GM12878 (cell line): ENCODE data around the gene CSMD2. TPM values are rescaled to one million over a fixed set of nuclear protein-coding genes. Genes with fewer than 3 reads are reported as not detected.

ENCODE experiments used
- ATAC-seq: fragments of 200-7000 bp; cut with Tn5 transposase; 3 replicates; pipeline ENCODE4 v1.9.1; 2020; ENCODE audit warnings: mild to moderate bottlenecking, moderate library complexity
- BruUV-seq: library from RNA; stranded (reverse); fragments of 400-500 nt; replicated peaks from 2 replicates; lab custom pipeline; 2021; lab: Mats Ljungman, UMichigan
- CTCF ChIA-PET: fragments of 300-600 bp; sonication (Branson Sonifier 250); formaldehyde crosslinking; extraction: SDS; loops from one replicate; lab custom pipeline; 2021; ENCODE audit warnings: inconsistent platforms; lab: Yijun Ruan, JAX
- POLR2A ChIA-PET: fragments of 350-600 bp; formaldehyde crosslinking; extraction: SDS; loops from one replicate; lab custom pipeline; 2021; ENCODE audit warnings: inconsistent platforms; lab: Charles Lee
- RAD21 ChIA-PET: fragments of 300-600 bp; sonication (Branson Sonifier 250); formaldehyde crosslinking; loops from one replicate; lab custom pipeline; 2023; ENCODE audit warnings: antibody characterized with exemption; ENCODE audit not compliant: unreplicated experiment; lab: Charles Lee
- SMC1A ChIA-PET: fragments of 300-600 bp; sonication (Branson Sonifier 250); formaldehyde crosslinking; loops from one replicate; lab custom pipeline; 2023; ENCODE audit not compliant: unreplicated experiment, uncharacterized antibody; lab: Charles Lee
- DNase-seq: peaks from one replicate; pipeline ENCODE4 v3.0.0-alpha.2; 2011; ENCODE audit warnings: low read depth, low spot score
- FAIRE-seq: peaks from 3 replicates; lab custom pipeline; 2011; peaks lifted over from hg19 to GRCh38; lab: Jason Lieb, UNC
- H2AFZ ChIP-seq: 2 replicates; pipeline ENCODE4 v1.6.0; 2011; ENCODE audit warnings: low read depth, low read length, control low read depth; ENCODE audit not compliant: control insufficient read depth
- H3K27ac ChIP-seq: 2 replicates; pipeline ENCODE4 v1.5.1; 2011; ENCODE audit warnings: control low read depth; ENCODE audit not compliant: control insufficient read depth, insufficient read depth
- H3K27me3 ChIP-seq, 2 experiments: replicated peaks in 1 of 2; 2 replicates each; pipeline versions ENCODE4 v1.6.0 to v1.6.1; 2011; ENCODE audit warnings: low read length in 1 of 2; ENCODE audit not compliant: control insufficient read depth in 2 of 2, insufficient read depth in 2 of 2
- H3K36me3 ChIP-seq, 2 experiments: 2 replicates each; pipeline ENCODE4 v1.5.1; 2011; ENCODE audit warnings: low read length in 1 of 2; ENCODE audit not compliant: control insufficient read depth in 2 of 2, insufficient read depth in 2 of 2
- H3K4me1 ChIP-seq: 2 replicates; pipeline ENCODE4 v1.6.1; 2011; ENCODE audit warnings: mild to moderate bottlenecking, low read length, moderate library complexity, mixed read lengths; ENCODE audit not compliant: control insufficient read depth, insufficient read depth
- H3K4me2 ChIP-seq: 2 replicates; pipeline ENCODE4 v1.6.0; 2011; ENCODE audit warnings: control low read depth; ENCODE audit not compliant: control insufficient read depth, insufficient read depth
- H3K4me3 ChIP-seq: fragments of 200-600 bp; sonication (generic); 2 replicates; pipeline ENCODE4 v1.5.1; 2016
- H3K79me2 ChIP-seq: 2 replicates; pipeline ENCODE4 v1.6.0; 2011; ENCODE audit warnings: low read length; ENCODE audit not compliant: control insufficient read depth, insufficient read depth
- H3K9ac ChIP-seq: 2 replicates; pipeline ENCODE4 v1.8.0; 2011; ENCODE audit warnings: low read length, control low read depth, mixed read lengths; ENCODE audit not compliant: control insufficient read depth, insufficient read depth
- H3K9me3 ChIP-seq: replicated peaks from 3 replicates; pipeline ENCODE4 v1.5.1; 2011; ENCODE audit warnings: mild to moderate bottlenecking, low read length; ENCODE audit not compliant: control insufficient read depth, insufficient read depth
- H4K20me1 ChIP-seq: 2 replicates; pipeline ENCODE4 v1.6.0; 2011; ENCODE audit not compliant: control insufficient read depth, insufficient read depth
- ASH2L ChIP-seq: fragments of 300-600, 200-600 bp; sonication (generic); IDR thresholded peaks from 2 replicates; pipeline ENCODE4 v1.6.1; 2017; ENCODE audit warnings: low read depth, mild to moderate bottlenecking, borderline replicate concordance
- BCL11A ChIP-seq: IDR thresholded peaks from 2 replicates; pipeline ENCODE4 v1.6.1; 2011; ENCODE audit warnings: low read depth, low read length
- HCFC1 ChIP-seq: fragments of 150-350 bp; IDR thresholded peaks from 2 replicates; pipeline ENCODE4 v1.6.1; 2014; ENCODE audit warnings: low read length
- IKZF1 ChIP-seq: fragments of 450-650 bp; conservative IDR thresholded peaks from 2 replicates; pipeline ENCODE4 v1.6.1; 2017; ENCODE audit warnings: antibody characterized with exemption, mild to moderate bottlenecking
- MLLT1 ChIP-seq: fragments of 450-650 bp; IDR thresholded peaks from 2 replicates; pipeline ENCODE4 v1.6.1; 2016; ENCODE audit warnings: mild to moderate bottlenecking
- MXI1 ChIP-seq: fragments of 150-350 bp; IDR thresholded peaks from 2 replicates; pipeline ENCODE4 v1.6.1; 2011; ENCODE audit warnings: low read depth, mild to moderate bottlenecking, inconsistent platforms, low read length, improper control_type of control experiment
- MYB ChIP-seq: fragments of 150-350 bp; IDR thresholded peaks from 2 replicates; pipeline ENCODE4 v1.6.1; 2014; ENCODE audit warnings: mild to moderate bottlenecking, low read depth, low read length, borderline replicate concordance
- NR2F1 ChIP-seq: fragments of 450-650 bp; conservative IDR thresholded peaks from 2 replicates; pipeline ENCODE4 v1.6.1; 2017; ENCODE audit warnings: mild to moderate bottlenecking
- POLR2A ChIP-seq: IDR thresholded peaks from 2 replicates; pipeline ENCODE4 v1.6.1; 2011; ENCODE audit warnings: low read depth, mild to moderate bottlenecking, low read length
- POLR2AphosphoS2 ChIP-seq: IDR thresholded peaks from 2 replicates; pipeline ENCODE4 v1.6.1; 2011; ENCODE audit warnings: low read depth, mild to moderate bottlenecking, low read length, improper control_type of control experiment, moderate library complexity
- RAD21 ChIP-seq: IDR thresholded peaks from 2 replicates; pipeline ENCODE4 v1.6.1; 2011; ENCODE audit warnings: mild to moderate bottlenecking, low read depth, low read length, moderate library complexity; ENCODE audit not compliant: insufficient read depth
- RBBP5 ChIP-seq: fragments of 200-600 bp; sonication (generic); conservative IDR thresholded peaks from 2 replicates; pipeline ENCODE4 v1.6.1; 2016
- RCOR1 ChIP-seq: conservative IDR thresholded peaks from 2 replicates; pipeline ENCODE4 v1.6.1; 2012; ENCODE audit warnings: low read depth, low read length, improper control_type of control experiment
- RELA ChIP-seq: fragments of 450-650 bp; IDR thresholded peaks from 2 replicates; pipeline ENCODE4 v1.8.0; 2014; ENCODE audit warnings: borderline replicate concordance; ENCODE audit not compliant: partially characterized antibody
- SMC3 ChIP-seq: IDR thresholded peaks from 2 replicates; pipeline ENCODE4 v1.6.1; 2011; ENCODE audit warnings: low read length, improper control_type of control experiment, borderline replicate concordance
- SP1 ChIP-seq: IDR thresholded peaks from one replicate; pipeline ENCODE4 v1.6.1; 2011; ENCODE audit warnings: low read depth, low read length
- SUPT20H ChIP-seq: IDR thresholded peaks from 2 replicates; pipeline ENCODE4 v1.6.1; 2011; ENCODE audit warnings: low read depth, mild to moderate bottlenecking, low read length, moderate library complexity, borderline replicate concordance; ENCODE audit not compliant: control insufficient read depth
- YY1 ChIP-seq: IDR thresholded peaks from 2 replicates; pipeline ENCODE4 v1.6.1; 2011; ENCODE audit warnings: low read depth, mild to moderate bottlenecking, low read length
- ZBED1 ChIP-seq: IDR thresholded peaks from 2 replicates; pipeline ENCODE4 v1.6.1; 2016; ENCODE audit warnings: borderline replicate concordance
- ZNF622 ChIP-seq: fragments of 450-650 bp; IDR thresholded peaks from 2 replicates; pipeline ENCODE4 v1.6.1; 2017; ENCODE audit warnings: mild to moderate bottlenecking, inconsistent platforms
- WGBS: methylation state at CpG from one replicate; pipeline ENCODE4 v1.1.6; 2016; ENCODE audit warnings: low lambda C conversion rate; ENCODE audit not compliant: insufficient replicate concordance, insufficient coverage; ENCODE audit errors: missing lambda C conversion rate; 5-methylcytosine and 5-hydroxymethylcytosine counted together
- in situ Hi-C: fragments of 300-500 bp; cut with MboI; formaldehyde crosslinking; loops from 9 replicates; pipeline ENCODE4 v1.14.3; 2018; ENCODE audit warnings: mixed read lengths
- intact Hi-C: fragments of 100-400 bp; cut with micrococcal nuclease; formaldehyde crosslinking; loops from one replicate; pipeline ENCODE4 v1.14.2; 2022; ENCODE audit not compliant: unreplicated experiment
- polyA plus RNA-seq, 11 experiments: library from polyadenylated mRNA; depleted of rRNA in 4 of 11; unstranded in 6 of 11; stranded (reverse) in 5 of 11; fragments of >200 nt; fragmentation: Nextera tagmentation in 4 of 11; fragmentation: Illumina TruSeq in 1 of 11; extraction: Ambion mirVana in 4 of 11; extraction: Trizol in 1 of 11; gene quantifications; 1 replicate in 1 of 11; 2 replicates in 10 of 11; pipeline versions ENCODE4 v1.2.1 to v1.2.3, GENCODE V29; 2011 to 2016; ENCODE audit warnings: inconsistent platforms in 2 of 11, missing spikeins in 2 of 11, low read depth in 1 of 11
- total RNA-seq, 4 experiments: library from RNA; depleted of rRNA in 3 of 4; stranded (reverse); fragments of >200 nt in 3 of 4; fragmentation: Illumina TruSeq in 1 of 4; extraction: Trizol in 1 of 4; gene quantifications; 2 replicates each; pipeline versions ENCODE4 v1.2.1 to v1.2.3, GENCODE V29; 2013 to 2021

The CSMD2 gene
- total and polyA plus RNA-seq, 10 of the 15 experiments (the other 5 are each of a cell fraction or from before 2014, with no cell fraction given), result under 0.01 TPM; not detected in 9

DNA sequence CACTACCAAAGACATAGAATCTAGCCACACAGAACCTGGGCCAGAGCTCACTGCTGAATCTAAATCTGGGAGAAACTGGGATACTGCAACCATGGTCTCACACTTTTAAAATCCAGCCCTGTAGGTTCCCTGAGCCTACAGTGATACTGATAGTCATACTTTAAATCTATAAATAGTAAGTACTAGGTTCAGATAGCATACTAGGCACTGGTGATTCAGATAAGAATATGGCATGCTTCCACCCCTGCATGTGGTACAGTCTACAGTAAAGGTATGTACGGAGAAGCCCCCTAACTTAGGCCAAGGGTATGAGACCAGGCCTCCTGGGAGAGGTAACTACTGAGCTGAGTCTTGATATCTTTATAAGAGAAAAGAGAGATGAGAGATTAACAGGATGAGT is 494.5 kb downstream of the CSMD2 start:
- no peaks in the 10 kb centered on the region; the same call in 2 of the 3 replicates for H3K9me3 ChIP-seq
- ChIA-PET SMC1A (no interaction called here), POLR2A (interaction anchor here (0.6 kb wide), 1 partner anchor 149 kb away, joined by 3 read pairs; no protein-coding TSS in a partner anchor), CTCF (no interaction called here), RAD21 (no interaction called here)
- no peak for ATAC-seq
- H3K9ac ChIP-seq, result no peak overlapping the region
- no peak overlapping the region for H2AFZ ChIP-seq
- TF ChIP-seq BCL11A, result no peak
- TF ChIP-seq MLLT1, result no peak
- TF ChIP-seq ZNF622, result no peak
- no peak for TF ChIP-seq HCFC1
- TF ChIP-seq POLR2A, result no peak
- no peak for TF ChIP-seq POLR2AphosphoS2
- TF ChIP-seq RBBP5, result no peak
- TF ChIP-seq RAD21, result no peak
- TF ChIP-seq MYB, result no peak
- no peak for TF ChIP-seq YY1
- no peak for TF ChIP-seq SMC3
- no peak for TF ChIP-seq SP1
- TF ChIP-seq ZBED1, result no peak
- TF ChIP-seq RCOR1, result no peak
- no peak for TF ChIP-seq SUPT20H
- TF ChIP-seq ASH2L, result no peak
- no peak for TF ChIP-seq MXI1
- TF ChIP-seq NR2F1, result no peak
- no peak for TF ChIP-seq RELA
- TF ChIP-seq IKZF1, result no peak
- no peaks in the 10 kb centered on the region for H3K79me2 ChIP-seq
- no peaks in the 10 kb centered on the region for H3K36me3 ChIP-seq
- FAIRE-seq, result no peak
- WGBS, result 0% methylated on average over 1 of the region's 1 CpG
- no TSS peak for BruUV-seq
- no peaks in the 10 kb centered on the region for H4K20me1 ChIP-seq
- no peak overlapping the region for H3K4me3 ChIP-seq
- H3K27ac ChIP-seq, result no peak overlapping the region
- no peaks in the 10 kb centered on the region for H3K27me3 ChIP-seq
- H3K4me1 ChIP-seq, result no peaks in the 10 kb centered on the region
- intact Hi-C loops, result no loop called here
- no peak for DNase-seq
- in situ Hi-C loops, result no loop called here
- no peak overlapping the region for H3K4me2 ChIP-seq
